Stimulated activated naive CD8-positive, alpha-beta T cell treated with anti-CD3 and anti-CD28 coated beads, Interleukin-15, amount 100 ng/mL, for 72 hours (primary cell): ENCODE results near the gene RAB7B.
A peak's percentile ranks its signal among the peaks of the same experiment; 100 is the strongest.

Experiments
- ATAC-seq: fragments of 150-1000 bp; cut with Tn5 transposase; 2 replicates; pipeline ENCODE4 v1.10.0; 2021; ENCODE audit warnings: mild to moderate bottlenecking, moderate library complexity
- DNase-seq, 2 donors: peaks; one replicate each; pipeline ENCODE4 v3.0.0; 2021 to 2022
- H3K27ac Mint-ChIP-seq, 2 donors: one replicate each; pipeline ENCODE4 v1.8.0; 2022; ENCODE audit warnings: mild to moderate bottlenecking in 2 of 2, mixed read lengths in 2 of 2, moderate library complexity in 2 of 2
- H3K27me3 Mint-ChIP-seq: one replicate; pipeline ENCODE4 v1.8.0; 2022; ENCODE audit warnings: mixed read lengths
- H3K4me1 Mint-ChIP-seq: one replicate; pipeline ENCODE4 v1.8.0; 2022; ENCODE audit warnings: mild to moderate bottlenecking, mixed read lengths
- H3K4me3 Mint-ChIP-seq, 2 donors: one replicate each; pipeline ENCODE4 v1.8.0; 2022; ENCODE audit warnings: mild to moderate bottlenecking in 2 of 2, mixed read lengths in 2 of 2, moderate library complexity in 1 of 2
- H3K9me3 Mint-ChIP-seq, 2 donors: one replicate each; pipeline ENCODE4 v1.8.0; 2022; ENCODE audit warnings: mixed read lengths in 2 of 2

The RAB7B gene

DNA sequence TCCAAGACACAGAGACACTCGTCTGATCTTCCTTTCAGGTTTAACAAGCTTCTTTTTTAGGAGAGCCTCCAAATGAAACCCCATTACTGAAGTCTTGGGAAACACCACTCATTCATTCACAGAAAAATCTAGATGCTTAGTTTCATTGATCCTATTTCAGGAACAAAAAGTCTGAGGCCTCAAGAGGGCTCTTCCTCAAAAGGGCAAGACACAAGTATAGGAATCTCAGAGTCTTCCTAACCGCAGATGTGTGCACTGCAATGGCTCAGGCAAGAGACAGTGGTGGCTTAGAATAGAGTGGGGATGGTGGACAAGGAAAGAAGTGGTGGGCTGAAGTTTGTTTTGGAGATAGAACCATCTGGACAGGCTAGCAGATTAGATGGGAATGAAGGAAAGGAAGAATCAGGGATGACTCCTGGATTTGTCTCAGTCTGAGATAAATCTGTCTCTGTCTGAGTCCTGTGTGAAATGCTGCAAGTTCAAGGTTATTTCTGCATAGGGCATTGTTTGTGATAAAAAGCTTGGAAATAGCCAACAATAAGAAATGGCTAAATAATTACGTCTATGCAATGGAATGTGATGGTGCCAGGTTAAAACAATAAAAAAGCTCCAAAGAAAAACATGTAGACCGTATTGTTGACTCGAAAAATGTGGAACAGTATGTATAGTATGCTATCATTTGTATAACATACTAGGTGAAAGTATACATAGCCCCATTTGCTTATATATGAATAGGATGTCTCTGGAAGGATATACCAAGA is 29.4 kb upstream of the RAB7B start:
- H3K4me1 Mint-ChIP-seq, result peaks cover 14% of the 10 kb centered on the region
- no peaks in the 10 kb centered on the region for H3K9me3 Mint-ChIP-seq
- H3K4me3 Mint-ChIP-seq, result no peak overlapping the region
- H3K27me3 Mint-ChIP-seq, result peaks cover 49% of the 10 kb centered on the region
- H3K27ac Mint-ChIP-seq, result no peak overlapping the region
- ATAC-seq (no peak), DNase-seq (no peak)

DNA sequence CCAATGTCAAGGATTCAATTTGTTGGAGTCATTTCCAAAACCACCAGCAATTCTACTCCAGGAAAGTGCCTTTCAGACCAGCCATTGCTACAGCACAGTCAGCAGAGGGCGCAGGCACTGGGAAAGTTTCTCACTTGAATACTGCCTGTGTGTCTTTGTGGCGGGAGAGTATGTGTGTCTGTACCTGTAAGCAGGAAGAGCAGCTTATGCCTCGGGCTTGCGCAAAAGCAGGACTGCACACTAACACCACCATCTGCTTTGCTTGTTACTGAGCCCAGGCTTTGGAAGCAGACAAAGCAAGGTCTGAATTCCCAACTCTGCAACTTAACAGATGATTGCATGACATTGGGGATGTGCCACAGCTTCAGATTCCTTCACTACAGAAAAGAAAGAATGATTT is 27.5 kb upstream of the RAB7B start:
- Mint-ChIP-seq H3K27ac (no peak overlapping the region), H3K9me3 (no peaks in the 10 kb centered on the region), H3K4me3 (no peak overlapping the region), H3K4me1 (peaks cover 6% of the 10 kb centered on the region), H3K27me3 (peaks cover 57% of the 10 kb centered on the region)
- DNase-seq (peak; percentile 49 to 63), ATAC-seq (peak; percentile 93)

DNA sequence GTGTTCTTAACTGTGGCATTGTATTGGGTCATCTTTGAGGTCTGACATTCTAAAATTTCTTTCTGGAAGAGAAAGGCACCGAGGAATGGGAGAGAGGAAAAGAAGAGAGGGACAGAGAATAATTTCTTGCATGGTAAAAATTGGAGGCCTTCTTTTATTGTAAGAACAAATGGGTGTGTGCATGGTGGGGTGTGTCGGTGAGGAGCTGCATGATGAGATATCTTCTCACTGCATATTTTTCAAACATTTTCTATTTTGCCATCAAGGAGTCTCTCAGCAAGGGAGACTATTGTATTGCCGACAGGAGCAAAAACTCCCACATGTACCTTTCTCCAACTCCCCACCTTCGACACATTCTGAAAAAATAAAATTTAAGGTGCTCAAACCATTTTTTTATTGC is 27.0 kb upstream of the RAB7B start:
- Mint-ChIP-seq H3K27ac (no peak overlapping the region), H3K4me1 (peaks cover 6% of the 10 kb centered on the region), H3K9me3 (no peaks in the 10 kb centered on the region), H3K4me3 (no peak overlapping the region), H3K27me3 (peaks cover 55% of the 10 kb centered on the region)
- ATAC-seq (no peak), DNase-seq (no peak)

DNA sequence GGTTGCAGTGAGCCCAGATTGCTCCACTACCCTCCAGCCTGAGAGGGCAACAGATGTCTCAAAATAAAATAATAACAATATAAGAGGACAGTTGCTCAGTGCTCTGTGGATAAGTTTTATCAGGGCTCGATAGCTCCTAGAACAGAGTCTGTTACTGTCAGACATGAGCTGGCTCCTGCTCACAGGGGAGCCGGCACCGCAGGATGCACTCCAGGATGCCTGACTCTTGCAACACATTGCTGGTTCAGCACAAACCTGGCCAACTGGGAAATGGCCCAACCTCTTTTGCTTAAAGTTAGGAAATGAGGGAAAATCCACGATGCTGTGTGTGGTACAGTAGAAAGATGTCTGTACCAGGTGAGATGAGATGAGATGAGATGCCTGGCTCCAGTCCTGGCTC is 26.3 kb upstream of the RAB7B start:
- H3K27me3 Mint-ChIP-seq, result peaks cover 48% of the 10 kb centered on the region
- H3K27ac Mint-ChIP-seq, result no peak overlapping the region
- DNase-seq (no peak), ATAC-seq (no peak)
- H3K4me3 Mint-ChIP-seq, result no peak overlapping the region
- no peaks in the 10 kb centered on the region for H3K9me3 Mint-ChIP-seq
- H3K4me1 Mint-ChIP-seq, result no peaks in the 10 kb centered on the region

DNA sequence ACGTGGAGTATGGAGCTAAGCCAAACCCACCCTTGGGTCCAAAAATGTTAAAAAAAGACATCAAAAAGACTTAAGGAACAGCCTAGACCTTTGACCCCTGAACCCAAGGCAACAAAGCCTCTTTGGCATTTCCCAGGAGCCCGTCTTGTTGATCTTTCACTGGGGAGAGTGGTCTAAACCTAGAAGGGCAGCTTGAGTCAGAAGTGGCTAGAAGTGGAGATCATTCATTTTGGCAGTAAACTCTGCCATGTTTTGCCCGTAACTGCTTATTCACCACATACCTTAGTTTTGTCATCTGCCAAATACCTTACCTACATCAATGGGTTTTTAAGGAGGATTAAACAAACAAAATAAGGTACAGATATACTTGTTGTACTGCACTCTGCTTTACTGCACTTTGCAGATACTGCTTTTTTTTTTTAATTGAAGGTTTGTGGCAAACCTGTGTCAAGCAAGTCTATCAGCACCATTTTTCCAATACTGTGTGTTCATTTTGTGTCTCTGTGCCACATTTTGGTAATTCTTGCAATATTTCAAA is 22.2 kb upstream of the RAB7B start:
- DNase-seq (no peak), ATAC-seq (no peak)
- Mint-ChIP-seq H3K4me3 (no peak overlapping the region), H3K4me1 (peaks cover 10% of the 10 kb centered on the region), H3K9me3 (no peaks in the 10 kb centered on the region), H3K27ac (no peak overlapping the region), H3K27me3 (peaks cover 45% of the 10 kb centered on the region)

DNA sequence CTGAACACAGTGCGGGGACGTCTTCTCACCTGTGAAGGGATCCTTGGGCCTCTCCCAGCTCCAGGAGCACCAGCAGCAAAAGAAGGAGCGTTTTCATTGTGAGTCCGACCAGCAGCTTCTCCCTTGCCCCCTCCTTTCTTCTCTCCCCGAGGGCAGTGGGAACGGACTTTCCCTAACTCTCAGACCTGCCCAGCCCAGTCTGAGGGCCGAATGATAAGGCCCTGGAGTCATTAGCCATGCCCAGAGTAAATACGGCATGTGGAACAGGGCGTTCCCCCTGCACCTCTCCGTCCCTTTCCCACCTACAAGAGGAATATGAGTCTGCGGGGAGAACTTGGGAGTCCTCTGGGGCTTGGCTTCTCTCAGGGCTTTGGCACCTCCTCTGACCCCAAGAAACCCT is 20.5 kb upstream of the RAB7B start, which contains the start of gene CTSE:
CTSE (minus strand) TSS at position 201 of the 400 bp plus-strand sequence; CDS start at position 97, 104 bp downstream.
- Mint-ChIP-seq H3K9me3 (no peaks in the 10 kb centered on the region), H3K27ac (no peak within 1 kb of the TSS), H3K4me1 (peaks cover 10% of the 10 kb centered on the region), H3K4me3 (no peak within 1 kb of the TSS), H3K27me3 (peaks cover 29% of the 10 kb centered on the region)
- DNase-seq (no peak), ATAC-seq (no peak)

DNA sequence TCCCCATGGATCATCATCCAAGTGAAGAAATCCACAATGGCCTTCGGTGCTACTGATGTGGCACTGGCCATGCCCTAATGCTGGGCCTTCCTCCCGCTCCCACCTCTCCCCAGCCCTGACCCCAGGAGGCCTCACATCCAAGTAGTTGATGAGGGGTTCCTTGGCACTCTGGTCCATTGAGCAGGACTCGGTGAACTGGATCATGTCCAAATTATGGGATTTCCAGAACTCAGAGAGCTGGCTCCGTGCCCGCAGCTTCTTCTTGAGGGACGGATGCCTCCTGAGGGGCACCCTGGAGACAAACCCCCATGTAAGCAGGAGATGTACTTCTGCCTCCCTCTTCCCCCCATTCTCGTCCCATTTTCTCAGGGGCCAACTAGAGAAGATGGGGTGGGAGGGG is 19.6 kb upstream of the RAB7B start:
- H3K27ac Mint-ChIP-seq, result no peak overlapping the region
- no peak for ATAC-seq
- peaks cover 10% of the 10 kb centered on the region for H3K4me1 Mint-ChIP-seq

DNA sequence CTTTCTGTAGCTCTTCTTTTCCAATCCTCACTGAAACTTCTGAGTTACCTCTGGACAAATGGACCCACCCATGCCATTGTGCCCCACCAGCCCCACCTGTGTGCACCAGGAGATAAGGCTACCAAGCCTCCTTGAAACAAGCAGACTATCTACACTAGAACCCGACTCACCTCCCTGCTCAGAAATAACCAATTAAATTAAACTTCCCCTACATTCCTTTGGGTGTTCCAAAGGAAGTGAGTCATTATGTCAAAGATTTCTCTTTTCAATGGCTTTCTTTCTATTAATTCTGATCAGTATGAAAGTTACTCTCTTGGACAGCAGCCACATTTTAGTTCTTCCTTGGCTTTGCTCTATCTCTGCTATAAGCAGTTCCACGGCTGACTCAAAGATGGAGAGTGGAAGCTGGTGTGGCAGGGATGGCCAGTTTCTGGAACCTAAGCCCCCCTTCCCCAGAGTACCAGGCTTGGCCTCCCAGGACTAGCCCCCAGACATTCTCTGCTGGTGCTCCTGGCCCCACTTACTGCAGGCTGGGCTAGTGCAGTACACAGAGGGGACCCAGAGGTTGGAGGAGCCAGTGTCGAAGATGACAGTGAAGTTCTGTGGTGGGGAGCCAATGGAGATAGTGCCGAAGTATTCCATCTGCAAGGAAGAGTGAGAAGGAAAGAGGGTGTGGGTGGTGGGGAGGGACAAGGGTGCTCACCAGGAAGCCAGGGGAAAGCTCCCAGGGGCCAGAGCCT is 18.6 kb upstream of the RAB7B start:
- peaks cover 19% of the 10 kb centered on the region for H3K27me3 Mint-ChIP-seq
- DNase-seq (no peak), ATAC-seq (no peak)
- no peak overlapping the region for H3K27ac Mint-ChIP-seq
- H3K4me3 Mint-ChIP-seq, result no peak overlapping the region
- H3K9me3 Mint-ChIP-seq, result no peaks in the 10 kb centered on the region
- H3K4me1 Mint-ChIP-seq, result peaks cover 10% of the 10 kb centered on the region

More for the DNA sequence above, 19.6 kb upstream of the RAB7B start:
- Mint-ChIP-seq H3K27me3 (peaks cover 26% of the 10 kb centered on the region), H3K4me3 (no peak overlapping the region), H3K9me3 (no peaks in the 10 kb centered on the region)
- DNase-seq, result no peak

DNA sequence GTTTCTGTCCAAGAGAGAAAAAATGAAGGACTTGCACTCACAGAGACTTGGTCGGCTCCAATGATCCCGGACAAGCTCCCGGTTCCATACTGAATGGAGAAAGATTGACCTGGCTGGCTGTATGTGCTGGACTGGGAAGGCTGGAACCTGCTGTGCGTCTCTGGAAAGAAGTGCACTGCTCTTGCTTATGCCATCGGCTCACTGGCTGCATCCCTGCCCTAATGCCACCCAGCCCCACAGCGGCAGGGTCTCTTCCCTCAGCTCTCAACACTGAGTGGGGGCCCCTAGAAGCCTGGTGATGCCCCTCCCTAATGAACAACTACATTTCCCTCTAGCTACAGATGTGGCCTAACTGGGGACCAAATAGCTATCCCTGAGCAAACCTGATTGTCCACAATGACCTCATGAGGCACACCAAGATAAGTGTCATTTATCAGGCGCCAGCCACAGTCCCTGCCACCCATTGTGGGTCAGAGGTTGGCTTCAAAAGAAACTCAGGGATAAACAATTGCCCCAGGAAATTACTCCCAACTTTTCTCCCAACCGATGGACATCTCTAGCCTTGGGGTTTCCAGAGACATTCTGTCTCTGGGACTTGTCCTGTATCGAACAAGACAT is 17.9 kb upstream of the RAB7B start:
- no peak overlapping the region for H3K4me3 Mint-ChIP-seq
- peaks cover 18% of the 10 kb centered on the region for H3K27me3 Mint-ChIP-seq
- no peaks in the 10 kb centered on the region for H3K9me3 Mint-ChIP-seq

DNA sequence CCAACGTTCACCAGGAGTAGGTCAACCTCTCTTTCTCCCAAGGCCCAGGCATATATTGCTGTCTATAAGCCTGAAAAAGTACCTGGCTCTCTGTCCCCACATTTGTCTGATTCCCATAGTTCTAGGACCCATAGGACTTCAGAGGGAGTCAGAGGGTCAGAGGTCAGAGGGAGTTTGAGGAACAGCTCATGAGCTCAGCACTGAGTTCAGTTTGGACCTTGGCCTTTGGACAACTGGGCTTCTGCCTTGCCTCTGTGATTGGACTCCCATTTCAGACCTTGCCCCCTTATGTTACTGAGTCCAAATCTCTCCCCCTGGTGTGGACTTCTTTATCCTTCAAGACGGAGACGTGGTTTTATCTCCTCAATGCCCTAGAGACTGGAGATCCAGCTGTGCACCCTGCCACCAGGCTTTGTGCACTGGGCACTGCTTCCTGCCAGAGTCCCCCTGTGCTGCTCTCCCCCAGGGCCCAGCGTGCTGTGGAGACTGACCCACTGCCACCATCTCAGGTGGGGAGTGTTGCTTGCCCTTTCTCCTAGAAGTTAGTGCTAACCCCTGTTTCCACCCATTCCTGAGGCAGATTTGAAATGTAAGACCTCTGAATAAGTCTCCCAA is 17.3 kb upstream of the RAB7B start:
- no peaks in the 10 kb centered on the region for H3K9me3 Mint-ChIP-seq
- peak overlapping the region in 1 of 2 donors; percentile 36 for H3K27ac Mint-ChIP-seq
- peaks cover 10% of the 10 kb centered on the region for H3K4me1 Mint-ChIP-seq
- no peak for DNase-seq
- ATAC-seq, result no peak
- H3K4me3 Mint-ChIP-seq, result no peak overlapping the region
- peaks cover 18% of the 10 kb centered on the region for H3K27me3 Mint-ChIP-seq

More for the DNA sequence above, 17.9 kb upstream of the RAB7B start:
- DNase-seq (no peak), ATAC-seq (no peak)
- Mint-ChIP-seq H3K4me1 (peaks cover 10% of the 10 kb centered on the region), H3K27ac (no peak overlapping the region)

DNA sequence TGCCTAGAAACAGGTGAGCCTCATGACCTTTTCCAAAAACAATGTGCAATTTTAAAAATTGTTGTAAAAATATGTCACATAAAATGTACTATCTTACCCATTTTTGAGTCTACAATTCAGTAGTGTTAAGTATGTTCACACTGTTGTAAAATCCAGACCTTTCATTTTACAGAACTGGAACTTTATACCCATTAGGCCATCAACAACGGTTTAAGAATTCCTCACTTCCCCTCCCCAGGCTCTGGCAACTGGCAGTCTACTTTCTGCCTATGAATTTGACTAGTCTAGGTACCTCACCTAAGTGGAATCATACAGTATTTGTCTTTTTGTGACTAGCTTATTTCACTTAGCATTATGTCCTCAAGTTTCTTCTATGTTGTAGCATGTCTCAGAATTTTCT is 11.9 kb upstream of the RAB7B start:
- DNase-seq (no peak), ATAC-seq (no peak)
- H3K4me3 Mint-ChIP-seq, result no peak overlapping the region
- no peaks in the 10 kb centered on the region for H3K9me3 Mint-ChIP-seq
- no peak overlapping the region for H3K27ac Mint-ChIP-seq
- H3K27me3 Mint-ChIP-seq, result no peaks in the 10 kb centered on the region
- H3K4me1 Mint-ChIP-seq, result peaks cover 34% of the 10 kb centered on the region

DNA sequence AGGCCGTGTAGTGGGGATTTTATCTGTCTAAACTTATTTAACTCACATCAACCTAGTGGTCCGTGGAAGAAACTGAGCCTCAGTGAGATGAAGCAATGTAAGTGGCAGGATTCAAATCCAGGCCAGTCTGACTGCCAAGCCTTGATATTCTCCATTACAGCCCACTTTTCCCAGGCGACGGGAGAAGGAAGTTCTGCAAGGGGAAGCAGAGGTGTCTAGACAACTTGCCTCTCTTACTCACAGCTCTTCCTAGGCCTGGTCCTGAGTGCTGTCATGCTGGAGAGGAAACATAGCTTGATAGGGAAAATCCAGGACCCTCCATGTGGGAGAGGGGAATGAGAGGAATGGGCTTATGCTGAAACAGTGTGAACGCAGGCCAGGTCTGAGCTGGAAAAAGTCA is 11.4 kb upstream of the RAB7B start:
- H3K27ac Mint-ChIP-seq, result no peak overlapping the region

DNA sequence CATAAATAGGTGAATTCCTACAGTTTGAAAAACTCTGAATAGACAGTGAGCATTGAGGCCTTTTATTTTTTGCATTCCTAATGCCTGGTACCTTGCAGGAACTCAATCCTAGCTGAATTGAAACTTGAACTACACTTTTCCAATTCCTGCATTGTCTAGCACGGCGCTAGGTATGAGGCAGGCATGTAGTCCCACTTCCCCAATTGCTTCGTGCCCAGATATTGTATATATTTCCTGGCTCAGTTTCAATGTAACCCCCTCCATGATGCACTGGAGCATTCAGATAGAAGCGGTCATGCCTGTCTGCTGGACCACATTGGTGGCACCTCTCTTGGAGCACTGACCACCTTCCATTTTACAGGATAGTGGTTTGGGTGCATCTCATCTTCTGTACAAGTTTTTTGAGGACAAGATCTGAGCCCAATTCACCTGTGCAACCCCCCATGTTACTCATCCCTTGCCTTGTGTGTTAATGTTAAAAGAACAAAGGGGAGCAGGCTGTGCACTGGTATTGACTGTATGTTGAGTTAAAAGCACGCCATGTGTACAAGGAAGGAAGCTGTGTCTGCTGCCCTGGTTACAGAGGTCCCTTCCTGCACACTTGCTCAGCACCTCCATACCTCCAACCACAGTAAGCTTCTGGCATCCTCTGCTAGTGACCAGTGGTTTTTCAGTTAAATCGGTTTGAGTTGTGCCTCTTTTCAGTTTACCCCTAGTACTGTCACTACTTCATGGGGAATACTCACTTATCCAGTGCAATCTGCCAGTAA is 10.0 kb upstream of the RAB7B start:
- H3K27me3 Mint-ChIP-seq, result no peaks in the 10 kb centered on the region
- ATAC-seq (no peak), DNase-seq (no peak)
- H3K27ac Mint-ChIP-seq, result no peak overlapping the region
- no peaks in the 10 kb centered on the region for H3K9me3 Mint-ChIP-seq
- H3K4me3 Mint-ChIP-seq, result no peak overlapping the region
- H3K4me1 Mint-ChIP-seq, result peaks cover 34% of the 10 kb centered on the region

More for the DNA sequence above, 11.4 kb upstream of the RAB7B start:
- no peaks in the 10 kb centered on the region for H3K27me3 Mint-ChIP-seq
- H3K4me1 Mint-ChIP-seq, result peaks cover 34% of the 10 kb centered on the region
- DNase-seq (no peak), ATAC-seq (no peak)
- H3K9me3 Mint-ChIP-seq, result no peaks in the 10 kb centered on the region
- no peak overlapping the region for H3K4me3 Mint-ChIP-seq

DNA sequence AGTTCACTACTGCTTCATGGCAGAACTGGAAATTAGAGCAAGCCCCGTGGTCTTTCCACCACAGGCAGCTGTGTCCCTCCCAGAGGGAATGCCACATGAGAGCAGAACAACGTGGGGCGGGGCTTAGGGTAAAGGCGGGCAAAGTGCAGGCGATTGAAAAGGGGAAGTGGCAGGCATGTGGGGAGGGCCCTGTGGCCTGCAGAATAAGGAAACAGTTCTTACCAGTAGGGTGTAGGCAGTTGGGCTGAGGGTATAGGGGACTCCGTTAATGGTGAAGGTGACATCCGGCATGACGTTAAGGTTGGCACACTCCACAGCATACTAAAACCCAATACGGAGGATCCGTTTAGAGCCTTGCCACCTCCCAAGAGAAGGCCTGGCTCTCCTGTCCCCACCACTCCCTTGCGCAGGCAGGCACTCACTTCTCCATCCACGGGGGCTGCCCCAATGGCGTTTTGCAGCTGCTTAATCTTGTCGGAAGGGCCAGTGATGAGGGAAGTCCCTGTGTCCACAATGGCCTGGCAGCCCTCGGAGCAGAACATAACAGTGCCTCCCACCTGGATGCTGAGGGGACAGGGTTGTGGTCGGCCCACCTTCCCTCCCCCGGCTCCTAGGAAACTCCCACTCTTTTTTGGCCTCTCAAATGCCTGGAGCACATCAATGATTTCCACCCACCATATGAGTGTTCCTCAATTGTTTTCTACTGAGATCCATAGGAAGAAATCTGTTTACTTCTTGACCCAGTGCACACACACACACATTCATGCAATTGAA is 9.1 kb upstream of the RAB7B start:
- ATAC-seq, result peak; percentile 98
- no peaks in the 10 kb centered on the region for H3K27me3 Mint-ChIP-seq
- H3K4me3 Mint-ChIP-seq, result peak overlapping the region; percentile 30 to 62
- peaks cover 34% of the 10 kb centered on the region for H3K4me1 Mint-ChIP-seq
- peak overlapping the region; percentile 77 to 92 for H3K27ac Mint-ChIP-seq
- DNase-seq, result peak; percentile 32 to 54
- no peaks in the 10 kb centered on the region for H3K9me3 Mint-ChIP-seq
